ENCODE results near the gene PRRC1. TPM values are rescaled to one million over a fixed set of nuclear protein-coding genes. Genes with fewer than 3 reads are reported as not detected.

PRRC1 gene
- total RNA-seq, 1 experiment from 2014 or later = 53.2 TPM

- H3K36me3 ChIP-seq (ENCODE audit: control insufficient read depth in 1 of 2, insufficient read depth in 2 of 2, low read length in 2 of 2) = peaks cover 9 to 18% of the 10 kb centered on the region in 2 experiments; a peak in 2 of 4 replicates
- ATAC-seq = no peak
- TF ChIP-seq SIN3A (IDR thresholded peaks at IDR 0.05; ENCODE audit: low read depth) (no peak), POLR2AphosphoS5 (IDR thresholded peaks at IDR 0.05; ENCODE audit: low read depth, low read length) (no peak), ZFX (IDR thresholded peaks at IDR 0.05) (no peak)
- intact Hi-C loops (cut with micrococcal nuclease) = no loop called here
- H3K27ac ChIP-seq (ENCODE audit: low read depth, low read length) = no peak overlapping the region
- no peaks in the 10 kb centered on the region for H3K9me2 ChIP-seq (ENCODE audit: insufficient read depth)
- no peak overlapping the region for H3K9ac ChIP-seq (ENCODE audit: low read length)
- no peak overlapping the region for H3K4me3 ChIP-seq (replicated peaks in 1 of 2; ENCODE audit: low read depth in 1 of 2, low read length in 2 of 2)
- H3K79me2 ChIP-seq (ENCODE audit: insufficient read depth, low read length) = peaks cover 2% of the 10 kb centered on the region; the same call in 1 of the 2 replicates
- H4K20me1 ChIP-seq (ENCODE audit: insufficient read depth) = no peaks in the 10 kb centered on the region
- no peak for DNase-seq (ENCODE audit: low read depth, low spot score)
- ChIA-PET RAD21 (ENCODE audit: low non-redundant PET in 1 of 2, low total read pairs in 2 of 2, uncharacterized antibody in 2 of 2, unreplicated experiment in 2 of 2) (no interaction called here), POLR2A (no interaction called here), CTCF (interaction anchor here (2.2 to 3.0 kb wide), 2 partner anchors 13 to 14 kb away, joined by 6 to 9 read pairs; no protein-coding TSS in a partner anchor)
- no peak overlapping the region for H2AFZ ChIP-seq (ENCODE audit: low read depth, low read length, poor library complexity, severe bottlenecking)
- BruUV-seq (replicated peaks) = no TSS peak
- no peaks in the 10 kb centered on the region for H3K4me1 ChIP-seq (ENCODE audit: control insufficient read depth in 1 of 2, insufficient read depth in 2 of 2, low read length in 2 of 2)
- H3K27me3 ChIP-seq (ENCODE audit: insufficient read depth, low read length) = no peaks in the 10 kb centered on the region
- no peaks in the 10 kb centered on the region for H3K9me3 ChIP-seq (ENCODE audit: control insufficient read depth in 1 of 2, insufficient read depth in 1 of 2, low read depth in 1 of 2, low read length in 2 of 2)
- no peak overlapping the region for H3K4me2 ChIP-seq (ENCODE audit: low read length)
These were observed 33.4 kb downstream of the PRRC1 start for GRCh38 chr5:127550652-127551409.

DNA sequence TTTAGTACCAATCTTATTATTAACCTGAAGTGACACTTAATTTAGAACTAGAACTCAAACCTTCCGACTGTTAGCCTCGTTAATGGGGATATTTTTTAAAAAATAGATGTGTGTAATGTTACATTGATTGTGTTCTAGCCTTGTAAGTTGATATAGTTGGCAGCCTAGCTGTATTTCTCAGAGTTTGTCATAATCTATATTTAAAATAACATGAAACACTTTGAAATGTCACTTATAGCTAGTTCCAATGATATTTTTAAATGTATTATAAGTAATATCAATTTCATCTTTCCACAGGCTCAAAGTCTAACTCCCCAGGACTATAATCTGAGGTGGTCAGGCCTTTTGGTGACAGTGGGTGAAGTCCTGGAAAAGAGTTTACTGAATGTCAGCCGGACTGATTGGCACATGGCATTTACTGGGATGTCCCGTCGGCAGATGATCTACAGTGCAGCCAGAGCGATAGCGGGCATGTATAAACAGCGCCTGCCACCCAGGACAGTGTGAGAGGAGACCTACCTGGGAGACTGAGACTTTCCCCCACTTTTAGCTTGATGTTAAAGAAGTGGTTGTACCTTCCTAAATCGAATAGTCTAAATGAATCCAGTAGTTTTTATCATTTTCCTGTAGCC, 34.1 kb downstream of the PRRC1 start:
- H3K79me2 ChIP-seq (ENCODE audit: insufficient read depth, low read length) = no peaks in the 10 kb centered on the region
- RAD21 ChIA-PET (ENCODE audit: low non-redundant PET in 1 of 2, low total read pairs in 2 of 2, uncharacterized antibody in 2 of 2, unreplicated experiment in 2 of 2) = no interaction called here
- POLR2A ChIA-PET = no interaction called here
- peaks cover 9 to 18% of the 10 kb centered on the region in 2 experiments; a peak in 2 of 4 replicates for H3K36me3 ChIP-seq (ENCODE audit: control insufficient read depth in 1 of 2, insufficient read depth in 2 of 2, low read length in 2 of 2)
- DNase-seq (ENCODE audit: low read depth, low spot score) (no peak), ATAC-seq (no peak)
- BruUV-seq (replicated peaks) = no TSS peak
- no peaks in the 10 kb centered on the region for H3K9me3 ChIP-seq (ENCODE audit: control insufficient read depth in 1 of 2, insufficient read depth in 1 of 2, low read depth in 1 of 2, low read length in 2 of 2)
- H3K27ac ChIP-seq (ENCODE audit: low read depth, low read length) = no peak overlapping the region
- intact Hi-C loops (cut with micrococcal nuclease) = no loop called here
- H3K9ac ChIP-seq (ENCODE audit: low read length) = no peak overlapping the region
- no peaks in the 10 kb centered on the region for H3K4me1 ChIP-seq (ENCODE audit: control insufficient read depth in 1 of 2, insufficient read depth in 2 of 2, low read length in 2 of 2)
- CTCF ChIA-PET = interaction anchor here (2.2 to 3.0 kb wide), 2 partner anchors 13 to 15 kb away, joined by 6 to 9 read pairs; no protein-coding TSS in a partner anchor
- TF ChIP-seq CEBPB (IDR thresholded peaks at IDR 0.05; ENCODE audit: low read depth) (no peak), ZFX (IDR thresholded peaks at IDR 0.05) (no peak)
- TF ChIP-seq, protein P1, sequence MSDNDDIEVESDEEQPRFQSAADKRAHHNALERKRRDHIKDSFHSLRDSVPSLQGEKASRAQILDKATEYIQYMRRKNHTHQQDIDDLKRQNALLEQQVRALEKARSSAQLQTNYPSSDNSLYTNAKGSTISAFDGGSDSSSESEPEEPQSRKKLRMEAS (IDR thresholded peaks at IDR 0.05) = no peak
- no peaks in the 10 kb centered on the region for H4K20me1 ChIP-seq (ENCODE audit: insufficient read depth)
- H3K27me3 ChIP-seq (ENCODE audit: insufficient read depth, low read length) = no peaks in the 10 kb centered on the region
- no peak overlapping the region for H2AFZ ChIP-seq (ENCODE audit: low read depth, low read length, poor library complexity, severe bottlenecking)
- no peaks in the 10 kb centered on the region for H3K9me2 ChIP-seq (ENCODE audit: insufficient read depth)
- H3K4me3 ChIP-seq (replicated peaks in 1 of 2; ENCODE audit: low read depth in 1 of 2, low read length in 2 of 2) = no peak overlapping the region
- no peak overlapping the region for H3K4me2 ChIP-seq (ENCODE audit: low read length)

Measured in HCT116 (cell line).